ENCODE measurements around the gene ALAD.
"Not testable (repeated sequence)": the region's sequence is repeated elsewhere in the genome, so short reads cannot be mapped to it uniquely, and the experiment has no call there.

ALAD gene

DNA sequence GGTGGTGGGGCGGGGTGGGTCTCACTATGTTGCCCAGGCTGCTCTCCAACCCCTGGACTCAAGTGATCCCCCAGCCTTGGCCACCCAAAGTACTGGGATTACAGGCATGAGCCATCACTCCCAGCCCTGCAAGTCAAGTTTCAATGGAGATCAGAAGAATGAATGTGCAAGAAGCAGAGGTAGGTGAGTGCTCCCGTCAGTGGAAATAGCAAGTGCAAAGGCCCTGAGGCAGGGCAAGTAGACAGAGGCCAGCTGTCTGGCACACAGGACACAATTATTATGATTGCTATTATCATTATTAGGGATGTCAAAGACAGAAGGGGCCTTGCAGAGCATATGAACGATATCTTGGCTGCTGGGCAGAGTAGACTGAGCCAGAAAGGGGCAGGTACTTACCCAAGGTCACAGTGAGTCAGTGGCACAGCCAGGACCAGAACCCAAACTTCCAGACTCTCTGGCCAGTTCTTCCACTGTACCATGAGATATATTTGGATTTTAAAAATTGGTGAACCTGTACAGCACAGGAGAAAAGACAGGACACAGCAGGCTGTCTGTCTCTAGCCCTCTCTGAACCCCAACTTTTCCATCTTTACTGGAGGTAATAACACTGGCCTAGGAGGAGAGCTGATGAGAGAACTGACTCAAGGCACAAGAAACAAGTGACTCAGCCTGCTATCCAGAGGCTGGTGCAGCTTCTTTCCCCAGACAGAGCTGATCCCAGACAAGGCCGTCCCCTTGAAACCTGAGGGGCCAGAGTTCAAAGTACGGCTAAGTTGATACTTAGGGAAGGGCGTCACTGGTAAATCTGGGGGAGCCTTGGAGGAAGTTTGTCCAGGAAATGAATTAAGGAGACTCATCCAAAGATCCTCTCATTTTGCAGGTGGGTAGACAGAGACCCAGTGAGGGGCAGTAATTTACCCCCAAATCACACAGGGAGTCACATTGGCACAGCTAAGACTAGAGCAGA is 25.7 kb downstream of the ALAD start:
- no peak for DNase-seq

DNA sequence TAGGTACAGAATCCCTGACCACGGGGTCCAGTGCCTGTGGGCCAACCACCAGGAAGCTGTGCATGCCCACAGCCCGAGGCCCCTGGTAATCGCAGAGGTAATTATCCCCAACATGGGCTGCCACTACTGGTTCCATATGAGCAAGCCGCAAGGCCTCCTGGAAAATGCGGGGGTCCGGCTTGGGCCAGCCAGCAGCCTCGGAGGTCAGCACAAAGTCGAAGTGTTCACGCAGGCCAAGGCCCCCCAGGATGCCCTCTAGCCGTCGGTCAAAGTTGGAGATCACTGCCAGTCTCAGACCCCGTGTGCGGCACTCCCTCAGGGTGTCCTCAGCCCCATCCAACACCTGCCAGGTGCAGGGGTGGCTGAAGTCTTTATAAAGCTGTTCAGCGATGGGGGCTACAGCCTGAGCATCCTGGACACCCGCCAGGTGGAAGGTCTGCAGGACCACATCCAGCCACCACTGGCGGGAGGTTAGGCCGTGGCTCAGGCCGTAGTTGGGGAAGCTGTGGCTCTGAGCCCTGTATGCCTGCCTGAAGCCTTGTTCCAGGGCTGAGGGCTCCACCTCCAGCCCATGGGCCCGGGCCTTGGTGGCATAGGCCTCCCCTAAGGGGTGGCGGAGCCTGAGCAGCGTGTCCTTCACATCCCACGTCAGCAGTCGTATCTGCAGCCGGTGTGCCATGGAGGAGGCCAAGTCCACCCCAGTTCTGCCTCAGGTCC is 27.2 kb downstream of the ALAD start:
- no peak for DNase-seq

GRCh38 chr9:113373256-113373655 is 27.8 kb downstream of the ALAD start:
- DNase-seq, result no peak

GRCh38 chr9:113372059-113372458 is 29.0 kb downstream of the ALAD start:
- no peak for DNase-seq

- DNase-seq, result no peak
Observed at GRCh38 chr9:113370806-113371325, 30.2 kb downstream of the ALAD start.

DNA sequence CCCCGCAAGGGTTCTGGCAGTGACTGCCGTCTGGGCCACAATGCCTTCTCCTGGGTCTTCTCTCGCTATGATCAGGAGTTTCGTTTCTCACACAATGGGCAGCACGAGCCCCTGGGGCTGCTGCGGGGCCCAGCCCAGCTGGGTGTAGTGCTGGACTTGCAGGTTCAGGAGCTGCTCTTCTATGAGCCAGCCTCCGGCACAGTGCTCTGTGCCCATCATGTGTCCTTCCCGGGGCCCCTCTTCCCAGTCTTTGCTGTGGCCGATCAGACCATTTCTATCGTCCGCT is 31.3 kb downstream of the ALAD start:
- no peak for DNase-seq

- no peak for DNase-seq
Observed at GRCh38 chr9:113368982-113369854, 31.9 kb downstream of the ALAD start.

GRCh38 chr9:113368348-113368981 is 32.6 kb downstream of the ALAD start:
- no peak for DNase-seq

DNA sequence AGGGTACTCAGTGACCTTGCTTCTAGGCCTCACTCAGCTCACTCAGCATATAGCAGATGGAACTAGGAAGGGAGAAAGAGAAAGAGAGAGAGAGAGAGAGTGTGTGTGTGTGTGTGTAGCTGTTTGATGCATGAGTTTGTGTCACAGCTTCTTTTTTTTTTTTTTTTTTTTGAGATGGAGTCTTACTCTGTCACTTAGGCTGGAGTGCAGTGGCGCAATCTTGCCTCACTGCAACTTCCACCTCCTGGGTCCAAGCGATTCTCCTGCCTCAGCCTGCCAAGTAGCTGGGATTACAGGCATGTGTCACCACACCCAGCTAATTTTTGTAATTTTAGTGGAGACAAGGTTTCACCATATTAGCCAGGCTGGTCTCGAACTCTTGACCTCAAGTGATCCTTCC is 35.4 kb downstream of the ALAD start:
- DNase-seq, result not testable (repeated sequence)

- no peak for DNase-seq
Observed at GRCh38 chr9:113364951-113365350, 36.1 kb downstream of the ALAD start.

- DNase-seq, result no peak
Observed at GRCh38 chr9:113363336-113363735, 37.7 kb downstream of the ALAD start.

DNA sequence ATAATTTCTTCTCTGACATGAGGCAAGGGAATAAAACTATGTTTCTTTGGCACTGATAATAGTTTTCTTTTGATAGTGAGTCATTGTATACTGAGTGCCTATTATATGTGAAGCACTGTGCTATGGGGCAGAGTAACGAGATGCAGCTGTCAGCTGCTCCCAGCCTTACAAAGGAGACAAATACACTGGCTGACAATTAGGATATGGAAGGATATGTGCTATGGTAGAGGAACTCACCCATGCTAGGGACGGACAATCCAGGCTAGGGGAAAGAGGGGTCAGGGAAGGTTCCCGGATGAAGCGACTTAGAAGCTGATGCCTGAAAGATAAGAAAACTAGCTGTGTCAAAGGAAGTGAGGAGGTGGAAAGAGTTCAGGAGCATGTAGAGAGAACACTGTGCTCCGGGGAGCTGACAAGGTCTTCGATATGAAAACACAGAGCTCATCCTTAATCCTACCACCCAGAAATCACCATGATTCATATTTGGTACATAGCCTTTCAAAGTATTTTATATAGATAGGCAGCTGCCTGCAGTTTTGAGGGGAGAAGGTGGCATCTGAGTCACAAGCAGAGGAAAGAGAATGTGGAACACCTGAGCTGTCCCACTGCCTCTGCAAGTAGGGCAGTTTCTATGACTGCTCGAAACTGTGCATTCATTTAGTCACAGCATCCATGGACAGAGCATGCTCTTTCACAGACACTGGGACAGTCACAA is 39.6 kb downstream of the ALAD start:
- DNase-seq, result peak in 29 of 56 donors; percentile 8 to 85 (median 49)

DNA sequence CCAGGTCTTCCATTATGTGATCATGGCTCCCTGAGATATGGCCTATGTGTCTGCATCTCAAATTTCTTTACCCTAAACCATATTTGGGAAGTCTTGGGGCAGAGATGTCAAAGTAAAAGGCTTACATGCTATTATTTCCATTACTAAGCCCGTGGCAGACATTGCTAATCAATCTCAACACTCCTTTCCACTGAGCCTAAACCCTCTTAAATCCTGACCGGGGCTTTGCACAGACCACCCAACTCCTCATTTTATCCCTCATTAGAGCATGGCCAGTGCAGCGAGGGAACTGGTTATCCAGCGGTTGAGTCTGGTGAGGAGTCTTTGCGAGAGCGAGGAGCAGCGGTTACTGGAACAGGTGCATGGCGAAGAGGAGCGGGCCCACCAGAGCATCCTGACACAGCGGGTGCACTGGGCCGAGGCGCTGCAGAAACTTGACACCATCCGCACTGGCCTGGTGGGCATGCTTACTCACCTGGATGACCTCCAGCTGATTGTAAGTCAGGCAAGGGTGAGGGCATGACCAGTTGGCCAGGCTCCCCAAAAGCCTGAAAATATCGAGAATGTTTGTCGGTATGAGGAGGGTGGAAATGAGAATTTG is 40.7 kb downstream of the ALAD start:
- DNase-seq, result no peak

GRCh38 chr9:113359385-113359784 is 41.7 kb downstream of the ALAD start:
- DNase-seq, result no peak

- peak in 18 of 56 donors; percentile 5 to 66 (median 31) for DNase-seq
Observed at GRCh38 chr9:113356686-113357292, 44.3 kb downstream of the ALAD start.

GRCh38 chr9:113355040-113355596 is 46.0 kb downstream of the ALAD start:
- DNase-seq, result no peak

DNA sequence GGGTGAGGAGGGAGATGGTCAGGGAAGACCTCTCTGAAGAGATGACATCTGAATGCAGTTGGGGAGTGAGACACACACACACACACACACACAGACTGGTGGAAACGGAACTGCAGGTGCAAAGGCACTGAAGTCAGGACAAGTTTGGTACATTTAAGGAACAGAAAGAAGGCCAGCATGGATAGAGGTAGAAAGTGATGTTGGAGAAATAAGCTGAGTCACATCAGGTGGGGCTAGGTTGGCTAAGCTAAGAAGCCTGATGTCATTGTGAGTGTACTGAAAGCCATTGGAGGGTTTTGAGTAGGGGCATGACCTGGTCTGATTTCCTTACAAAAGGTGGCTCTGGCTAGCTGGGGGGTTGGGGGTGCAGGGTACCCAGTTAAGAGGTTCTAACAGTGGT is 48.7 kb downstream of the ALAD start:
- DNase-seq, result no peak

- no peak for DNase-seq
Observed at GRCh38 chr9:113352006-113352405, 49.1 kb downstream of the ALAD start.

DNA sequence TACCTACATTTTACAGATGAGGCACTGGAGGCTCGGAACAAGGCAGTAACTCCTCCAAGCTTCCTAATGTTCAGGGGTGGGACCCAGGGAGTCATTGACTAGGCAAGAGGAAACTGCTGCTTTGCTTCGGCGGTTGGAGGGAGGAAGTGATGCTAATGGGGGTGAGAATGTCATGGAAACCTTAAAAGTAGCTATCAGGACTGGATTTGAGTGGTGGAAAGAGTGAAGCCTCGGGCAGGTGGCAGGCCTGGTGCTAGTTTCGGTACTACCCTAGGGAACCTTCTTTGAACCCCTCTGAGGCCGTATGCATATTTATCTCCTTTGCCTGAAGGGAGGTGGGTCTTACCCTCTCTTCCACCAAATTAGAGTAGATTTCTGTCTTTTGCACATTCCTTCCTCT is 50.1 kb downstream of the ALAD start:
- peak in 7 of 56 donors; percentile 7 to 27 (median 18) for DNase-seq

Measured in nucleus accumbens (tissue), 56 donors.